ENCODE measurements around the gene SEBOX. TPM values are rescaled to one million over a fixed set of nuclear protein-coding genes. Genes with fewer than 3 reads are reported as not detected.

SEBOX gene
- total RNA-seq, 4 donors from 2014 or later: not detected

DNA sequence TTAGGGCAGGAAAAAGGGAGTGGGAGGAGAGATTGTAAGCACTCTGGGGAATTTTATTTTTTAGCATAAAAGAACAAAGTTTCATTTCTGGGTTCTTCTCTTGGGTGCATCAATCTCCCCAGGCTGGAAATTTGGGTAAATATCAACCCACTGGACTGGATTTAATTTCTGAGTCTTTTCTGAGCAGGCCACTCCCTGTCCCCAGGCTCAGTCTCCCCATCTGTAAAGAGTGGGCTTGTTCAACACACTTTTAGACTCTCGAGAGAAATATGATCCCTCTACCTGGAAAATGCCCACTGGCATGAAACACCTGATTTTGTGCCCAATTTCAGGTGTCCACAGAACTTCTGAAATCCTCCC lies 5.7 kb upstream of the SEBOX start:
- H3K27ac ChIP-seq (replicated peaks in 1 of 4): peak overlapping the region; percentile 65 to 83 (median 79)
- DNase-seq (ENCODE audit: extremely low spot score): no peak
- WGBS: 81% methylated on average over 1 of the region's 1 CpG
- H3K9me3 ChIP-seq: no peaks in the 10 kb centered on the region
- peaks cover 30 to 38% (median 33%) of the 10 kb centered on the region in 4 donors for H3K4me1 ChIP-seq
- intact Hi-C loops (cut with DNase I): no loop called here
- no peaks in the 10 kb centered on the region for H3K27me3 ChIP-seq
- H3K4me3 ChIP-seq: peak overlapping the region in 3 of 4 donors; percentile 55 to 63 (median 63)
- H3K36me3 ChIP-seq: peaks cover 0 to 11% (median 7%) of the 10 kb centered on the region in 4 donors
- TF ChIP-seq POLR2A (IDR thresholded peaks at IDR 0.05; ENCODE audit: low read depth) (no peak), EP300 (IDR thresholded peaks at IDR 0.05) (no peak), POLR2AphosphoS5 (IDR thresholded peaks at IDR 0.05) (no peak)
- TF ChIP-seq, protein P1, sequence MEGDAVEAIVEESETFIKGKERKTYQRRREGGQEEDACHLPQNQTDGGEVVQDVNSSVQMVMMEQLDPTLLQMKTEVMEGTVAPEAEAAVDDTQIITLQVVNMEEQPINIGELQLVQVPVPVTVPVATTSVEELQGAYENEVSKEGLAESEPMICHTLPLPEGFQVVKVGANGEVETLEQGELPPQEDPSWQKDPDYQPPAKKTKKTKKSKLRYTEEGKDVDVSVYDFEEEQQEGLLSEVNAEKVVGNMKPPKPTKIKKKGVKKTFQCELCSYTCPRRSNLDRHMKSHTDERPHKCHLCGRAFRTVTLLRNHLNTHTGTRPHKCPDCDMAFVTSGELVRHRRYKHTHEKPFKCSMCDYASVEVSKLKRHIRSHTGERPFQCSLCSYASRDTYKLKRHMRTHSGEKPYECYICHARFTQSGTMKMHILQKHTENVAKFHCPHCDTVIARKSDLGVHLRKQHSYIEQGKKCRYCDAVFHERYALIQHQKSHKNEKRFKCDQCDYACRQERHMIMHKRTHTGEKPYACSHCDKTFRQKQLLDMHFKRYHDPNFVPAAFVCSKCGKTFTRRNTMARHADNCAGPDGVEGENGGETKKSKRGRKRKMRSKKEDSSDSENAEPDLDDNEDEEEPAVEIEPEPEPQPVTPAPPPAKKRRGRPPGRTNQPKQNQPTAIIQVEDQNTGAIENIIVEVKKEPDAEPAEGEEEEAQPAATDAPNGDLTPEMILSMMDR (IDR thresholded peaks at IDR 0.05): no peak

DNA sequence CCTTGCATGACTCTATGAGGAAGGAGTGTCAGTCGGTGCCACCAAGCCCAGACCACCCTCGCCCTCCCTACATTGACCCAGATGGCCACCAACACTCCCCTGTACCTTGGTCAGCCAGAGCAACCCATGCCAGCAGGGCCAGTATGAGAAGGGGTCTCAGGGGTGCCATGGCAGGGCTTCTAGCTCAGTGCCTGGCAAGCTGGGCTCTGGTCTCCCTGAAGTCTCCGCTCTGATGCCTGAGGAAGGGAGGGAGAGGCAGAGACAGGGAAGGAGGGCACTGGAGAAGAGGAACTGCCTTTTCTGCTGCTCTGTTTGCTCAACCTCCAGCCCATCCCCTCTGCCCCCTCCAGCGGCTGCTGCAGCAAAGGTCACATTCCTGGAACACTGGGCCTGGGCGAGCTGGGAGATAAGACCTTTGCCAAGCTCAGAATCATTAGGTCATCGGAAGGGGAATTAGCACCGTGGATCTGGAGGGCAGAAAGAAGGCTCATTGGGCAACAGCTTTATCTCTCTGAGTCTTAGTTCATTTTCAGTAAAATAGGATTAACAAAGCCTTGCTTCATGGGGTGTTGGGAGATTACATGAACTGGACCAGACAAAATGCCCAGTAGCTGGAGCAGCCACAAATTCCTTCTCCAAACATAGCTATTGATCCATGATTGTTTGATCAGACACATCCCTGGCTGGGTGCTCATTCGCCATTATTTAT lies 5.2 kb upstream of the SEBOX start, which contains the start of gene VTN:
Gene VTN, minus strand, starts transcription at position 273 of the 709 bp plus-strand sequence. Its CDS starts 104 bp downstream, at position 169.
- H3K4me3 ChIP-seq: peak within 1 kb of the TSS; percentile 55 to 65 (median 63)

DNA sequence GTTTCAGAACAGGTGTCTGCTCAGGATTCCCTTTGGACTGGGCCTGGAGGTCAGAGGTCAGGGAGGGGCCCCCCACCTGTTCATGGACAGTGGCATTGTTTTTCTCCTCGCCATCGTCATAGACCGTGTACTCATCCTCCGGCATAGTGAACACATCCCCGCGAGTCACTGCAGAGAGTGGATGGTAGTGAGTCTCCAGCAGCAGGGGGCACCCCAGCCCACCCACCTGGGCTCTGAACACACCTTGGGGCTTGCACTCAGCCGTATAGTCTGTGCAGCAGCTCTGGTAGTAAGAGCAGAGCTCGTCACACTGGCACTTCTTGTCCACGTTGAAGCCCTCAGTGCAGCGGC lies 4.7 kb upstream of the SEBOX start:
- intact Hi-C loops (cut with DNase I): no loop called here
- peaks cover 0 to 21% (median 14%) of the 10 kb centered on the region in 4 donors for H3K36me3 ChIP-seq
- H3K4me3 ChIP-seq: no peak overlapping the region
- H3K4me1 ChIP-seq: peaks cover 30 to 38% (median 33%) of the 10 kb centered on the region in 4 donors
- H3K27ac ChIP-seq (replicated peaks in 1 of 4): peak overlapping the region in 3 of 4 donors; percentile 65 to 83 (median 82)
- H3K9me3 ChIP-seq: no peaks in the 10 kb centered on the region
- WGBS: 75% methylated on average over 8 of the region's 10 CpGs
- H3K27me3 ChIP-seq: no peaks in the 10 kb centered on the region
- no peak for DNase-seq (ENCODE audit: extremely low spot score)
- TF ChIP-seq, protein P1 (IDR thresholded peaks at IDR 0.05): no peak
- TF ChIP-seq EP300 (IDR thresholded peaks at IDR 0.05) (no peak), POLR2AphosphoS5 (IDR thresholded peaks at IDR 0.05) (no peak), POLR2A (IDR thresholded peaks at IDR 0.05; ENCODE audit: low read depth) (no peak)

More for the DNA sequence above, 5.2 kb upstream of the SEBOX start, which contains the start of gene VTN:
- H3K4me1 ChIP-seq: peaks cover 30 to 38% (median 33%) of the 10 kb centered on the region in 4 donors
- H3K27ac ChIP-seq (replicated peaks in 1 of 4): peak within 1 kb of the TSS; percentile 65 to 83 (median 79)
- DNase-seq (ENCODE audit: extremely low spot score): no peak
- intact Hi-C loops (cut with DNase I): no loop called here
- no peak for TF ChIP-seq POLR2A (IDR thresholded peaks at IDR 0.05; ENCODE audit: low read depth)
- no peak for TF ChIP-seq EP300 (IDR thresholded peaks at IDR 0.05)
- TF ChIP-seq, protein P1 (IDR thresholded peaks at IDR 0.05): no peak
- TF ChIP-seq POLR2AphosphoS5 (IDR thresholded peaks at IDR 0.05): no peak
- 33% methylated on average over 8 of the region's 8 CpGs for WGBS
- H3K36me3 ChIP-seq: peaks cover 0 to 17% (median 9%) of the 10 kb centered on the region in 4 donors
- H3K9me3 ChIP-seq: no peaks in the 10 kb centered on the region
- no peaks in the 10 kb centered on the region for H3K27me3 ChIP-seq

DNA sequence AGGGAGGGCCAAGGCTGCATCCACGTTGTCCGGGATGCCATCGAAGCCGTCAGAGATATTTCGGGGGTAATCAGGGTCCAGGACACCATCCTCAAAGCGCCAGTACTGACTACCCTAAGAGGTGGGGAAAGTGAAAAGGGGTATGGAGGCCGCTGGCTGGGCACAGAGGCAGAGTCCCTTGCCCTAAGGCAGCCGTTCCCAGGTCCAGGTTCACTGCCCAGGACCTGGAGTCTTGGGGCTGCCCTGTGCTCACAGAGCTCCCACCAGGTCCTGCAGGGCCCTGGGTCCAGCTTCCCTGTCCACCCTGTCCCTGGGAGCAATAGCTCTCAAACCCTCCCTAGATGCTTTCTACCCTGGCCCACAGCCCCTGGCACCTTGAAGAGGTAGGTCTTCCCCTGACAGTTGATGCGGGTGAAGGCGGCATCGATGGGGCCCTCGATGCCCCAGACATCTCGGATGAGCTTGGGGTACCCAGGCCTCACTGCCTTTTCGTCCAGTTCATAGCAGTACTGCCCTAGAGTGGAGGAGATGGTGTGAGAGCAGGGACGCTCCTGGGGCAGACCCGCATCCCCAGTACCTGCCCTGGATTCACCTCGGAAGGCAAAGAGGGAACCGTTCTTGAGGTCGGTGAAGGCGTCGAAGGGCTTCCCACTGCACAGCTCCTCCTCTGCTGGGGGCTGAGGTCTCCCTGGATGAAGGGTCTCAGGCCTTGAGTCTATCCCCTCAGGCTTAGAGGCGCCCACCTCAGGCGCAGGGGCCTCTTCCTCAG lies 4.1 kb upstream of the SEBOX start:
- Histone ChIP-seq H3K4me1 (peaks cover 30 to 38% (median 33%) of the 10 kb centered on the region in 4 donors), H3K27me3 (no peaks in the 10 kb centered on the region), H3K36me3 (peaks cover 4 to 26% (median 20%) of the 10 kb centered on the region in 4 donors), H3K9me3 (no peaks in the 10 kb centered on the region), H3K4me3 (no peak overlapping the region), H3K27ac (replicated peaks in 1 of 4) (no peak overlapping the region)
- DNase-seq (ENCODE audit: extremely low spot score): no peak
- no peak for TF ChIP-seq POLR2AphosphoS5 (IDR thresholded peaks at IDR 0.05)
- no peak for TF ChIP-seq EP300 (IDR thresholded peaks at IDR 0.05)
- TF ChIP-seq, protein P1 (IDR thresholded peaks at IDR 0.05): no peak
- no peak for TF ChIP-seq POLR2A (IDR thresholded peaks at IDR 0.05; ENCODE audit: low read depth)
- 89% methylated on average over 17 of the region's 23 CpGs for WGBS
- intact Hi-C loops (cut with DNase I): no loop called here

All from esophagus muscularis mucosa (tissue), 4 donors.